Erythroblast (primary cell): Measurements from ENCODE around the gene POU3F4.

Source experiments
- GATA1 ChIP-seq: IDR thresholded peaks from 2 replicates; pipeline ENCODE4 v1.6.1; 2011; ENCODE audit warnings: low read depth, mild to moderate bottlenecking, control low read depth, low read length, moderate library complexity
- POLR2A ChIP-seq: IDR thresholded peaks from 2 replicates; pipeline ENCODE4 v1.6.1; 2011; ENCODE audit warnings: mild to moderate bottlenecking, low read length

- no peak for TF ChIP-seq POLR2A
- no peak for TF ChIP-seq GATA1
These were observed 21.9 kb downstream of the POU3F4 start for GRCh38 chrX:83529950-83530349.
